GM18907 (cell line): ENCODE data around the gene BACH2.
"Not testable (repeated sequence)": the region's sequence is repeated elsewhere in the genome, so short reads cannot be mapped to it uniquely, and the experiment has no call there.

Experiments
- ATAC-seq: cut with Tn5 transposase; IDR thresholded peaks from one replicate; pipeline ENCODE4 v1.9.1; 2021; ENCODE audit warnings: mild to moderate bottlenecking, moderate library complexity; ENCODE audit not compliant: unreplicated experiment

The BACH2 gene

GRCh38 chr6:90162648-90163387 is 133.8 kb downstream of the BACH2 start:
- no peak for ATAC-seq

DNA sequence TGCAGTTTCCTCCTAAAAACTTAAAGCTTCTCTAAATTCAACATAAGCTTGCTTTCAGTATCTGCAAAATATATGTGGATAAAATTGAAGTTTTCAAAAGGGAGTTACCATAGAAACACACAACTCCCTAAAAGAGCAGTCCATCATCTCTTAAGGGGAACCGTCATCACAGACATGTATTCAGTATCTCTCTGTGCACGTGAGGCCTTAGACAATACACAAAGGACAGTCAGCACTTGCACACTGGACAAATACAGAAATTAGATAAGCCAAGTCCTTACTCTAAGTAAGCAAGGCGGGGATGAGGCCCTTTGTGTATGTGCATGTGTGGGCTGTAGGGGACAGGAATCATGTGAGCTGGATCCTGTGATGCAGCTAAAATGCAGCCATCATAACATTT is 136.6 kb downstream of the BACH2 start:
- ATAC-seq: no peak

DNA sequence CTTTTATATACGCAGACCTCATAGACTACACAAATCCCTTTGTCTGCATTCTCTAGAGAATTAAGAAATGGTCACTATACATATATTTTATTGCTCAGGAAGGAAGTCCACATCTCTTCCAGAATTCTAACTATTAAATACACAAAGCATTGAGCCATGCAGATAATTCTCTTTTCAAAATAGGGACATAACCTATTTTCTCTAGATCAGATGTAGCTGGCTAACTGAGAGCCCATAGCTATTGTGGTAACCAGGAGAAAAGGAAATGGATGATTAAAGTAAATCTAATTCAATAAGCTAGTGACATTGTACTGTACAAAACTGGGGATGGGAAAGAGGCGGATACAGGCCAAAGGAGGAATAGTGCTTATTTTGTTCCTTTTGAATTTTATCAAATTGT is 137.2 kb downstream of the BACH2 start:
- no peak for ATAC-seq

DNA sequence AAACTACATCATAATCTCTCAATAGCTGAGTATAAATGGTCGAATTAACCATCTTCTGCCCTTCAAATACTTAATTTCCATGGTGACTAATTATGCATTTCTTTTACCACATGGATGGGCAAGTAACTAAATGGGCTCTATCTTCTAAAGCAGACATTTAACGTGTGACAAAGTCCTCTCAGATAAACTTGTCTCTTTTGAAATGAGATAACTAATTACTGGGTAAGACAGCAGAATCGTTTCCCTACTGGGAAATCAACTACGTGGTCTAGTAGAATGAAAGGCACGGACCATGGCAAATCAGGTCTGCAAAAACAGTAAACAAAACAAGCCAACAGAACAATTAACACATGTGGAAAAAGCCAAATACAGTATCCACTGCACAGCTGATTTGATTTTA is 137.7 kb downstream of the BACH2 start:
- ATAC-seq: no peak

DNA sequence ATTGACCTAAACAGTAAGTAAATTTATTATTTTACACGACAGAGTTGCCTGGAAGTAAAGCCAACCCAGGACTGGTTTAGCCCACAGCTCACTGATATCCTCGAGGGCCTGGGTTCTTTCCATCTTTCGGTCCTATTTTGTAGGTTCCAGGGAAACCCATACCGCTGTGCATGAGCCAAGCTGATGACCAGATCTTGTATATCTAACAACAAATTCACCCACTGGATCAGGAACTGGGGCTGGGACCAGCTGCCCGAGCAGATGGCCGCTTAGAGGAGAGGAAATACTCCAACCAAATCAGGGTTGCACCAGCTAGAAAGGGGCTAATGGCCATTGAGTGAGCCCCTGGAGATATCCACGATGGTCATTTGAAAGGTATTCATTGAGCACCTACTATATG is 139.2 kb downstream of the BACH2 start:
- no peak for ATAC-seq

- no peak for ATAC-seq
Observed at GRCh38 chr6:90156861-90157260, 139.8 kb downstream of the BACH2 start.

DNA sequence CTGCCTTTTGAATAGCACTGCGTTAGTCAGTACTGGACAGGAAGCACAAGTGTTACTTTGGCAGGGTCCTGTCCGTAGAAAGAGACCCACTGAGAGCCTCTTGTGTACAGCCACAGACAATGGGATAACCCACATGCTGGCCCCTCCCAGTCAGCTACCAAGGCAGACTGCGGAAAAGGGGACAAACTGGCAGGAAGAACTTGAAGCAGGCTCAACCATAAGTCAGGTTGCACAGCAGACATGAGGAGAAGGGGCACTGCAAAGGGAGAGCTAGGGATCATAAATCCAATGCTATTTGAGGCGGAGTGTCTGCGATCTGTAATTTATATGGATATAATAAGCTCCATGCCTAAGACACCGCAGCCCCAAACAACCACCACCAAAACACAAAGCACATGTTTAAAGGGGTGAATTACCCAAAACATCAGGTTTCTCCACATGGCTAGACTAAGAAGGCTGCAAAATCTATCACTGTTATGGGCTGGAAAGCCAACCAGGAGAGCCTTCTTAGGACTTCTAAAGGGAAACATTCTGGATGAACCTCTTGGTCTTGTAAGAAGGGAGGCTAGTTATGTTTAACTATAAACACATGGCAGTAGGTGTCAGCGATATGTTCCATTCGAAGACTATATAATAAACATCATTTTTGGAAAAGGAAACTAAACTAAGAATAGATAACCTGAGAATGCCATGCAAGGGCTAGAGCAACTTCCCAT is 141.7 kb downstream of the BACH2 start:
- ATAC-seq: no peak

DNA sequence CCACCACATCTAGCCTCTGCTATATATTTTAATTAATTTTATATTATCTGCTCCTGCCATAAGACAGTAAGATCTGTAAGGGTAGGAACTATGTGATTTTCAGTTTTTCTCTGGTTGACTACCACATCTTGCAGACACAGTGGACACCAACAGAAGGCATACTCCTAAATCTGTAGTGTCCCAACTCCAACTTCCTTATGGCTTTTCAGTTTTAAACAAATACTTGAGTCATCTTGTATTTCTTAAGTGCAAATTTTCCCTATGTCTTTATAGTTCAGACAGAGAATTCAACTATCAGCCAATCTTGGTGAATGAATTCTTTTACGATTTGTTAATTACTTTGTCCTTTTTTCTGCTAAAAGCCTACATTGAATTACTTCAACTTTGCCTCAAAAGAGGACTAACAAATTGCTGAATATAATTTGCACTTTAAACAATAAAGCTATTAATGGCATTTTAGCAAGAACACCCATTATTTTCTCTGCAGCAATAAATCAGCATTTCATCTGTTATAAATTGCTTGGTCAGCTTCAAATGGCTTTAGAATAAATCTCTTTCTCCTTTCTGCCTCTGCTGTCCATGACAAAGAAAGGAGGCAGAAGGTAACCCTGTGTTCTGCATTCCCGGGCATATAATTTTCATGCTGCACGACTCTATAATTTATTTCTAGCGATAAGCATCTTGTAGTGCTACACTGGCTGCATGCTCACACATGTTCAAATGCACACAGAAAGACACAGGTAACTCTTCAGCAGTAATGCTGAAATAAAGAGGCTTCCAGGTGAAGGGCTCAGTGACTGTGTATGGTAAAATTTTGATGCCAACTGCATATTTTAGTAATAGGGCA is 144.8 kb downstream of the BACH2 start:
- no peak for ATAC-seq

DNA sequence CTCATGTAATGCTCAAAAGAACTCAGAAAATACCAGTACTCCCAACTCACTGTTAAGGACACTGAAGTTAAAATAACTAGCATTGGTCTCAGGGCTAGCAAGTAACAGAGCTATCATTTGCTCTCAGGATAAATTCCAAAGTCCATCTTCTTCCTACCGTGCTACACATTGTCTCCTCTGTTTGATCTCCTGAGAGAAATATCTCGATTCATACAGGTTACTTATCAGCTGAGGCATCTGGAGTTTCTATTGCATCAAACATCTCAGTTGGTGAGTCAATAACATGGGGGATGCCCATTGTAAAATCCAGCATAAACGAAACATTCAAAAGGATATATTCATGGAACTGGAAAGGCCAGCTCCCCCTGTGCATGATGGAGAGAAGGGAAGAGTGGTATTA is 147.4 kb downstream of the BACH2 start:
- no peak for ATAC-seq

GRCh38 chr6:90148867-90149266 is 147.8 kb downstream of the BACH2 start:
- ATAC-seq: no peak

GRCh38 chr6:90146921-90147649 is 149.6 kb downstream of the BACH2 start:
- ATAC-seq: no peak

DNA sequence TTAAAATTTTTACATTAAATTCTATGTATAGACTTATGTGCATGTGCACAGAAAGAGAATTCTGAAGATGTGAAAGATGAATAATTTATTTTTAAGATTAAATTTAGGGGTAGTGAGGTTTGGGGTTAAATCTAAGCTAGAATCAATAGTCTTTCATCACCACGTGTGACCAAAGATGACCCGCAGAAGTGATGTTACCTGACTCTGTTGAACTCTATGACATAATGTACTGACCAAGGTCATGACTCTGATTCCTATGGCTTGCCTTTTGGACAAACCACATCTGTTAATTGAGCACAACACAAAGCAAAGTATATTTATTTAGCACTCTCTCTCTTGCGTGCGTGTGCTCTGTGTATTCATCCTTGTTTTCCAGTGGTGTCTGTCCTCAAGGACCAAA is 150.6 kb downstream of the BACH2 start:
- ATAC-seq: no peak

GRCh38 chr6:90144928-90145555 is 151.6 kb downstream of the BACH2 start:
- no peak for ATAC-seq

- ATAC-seq: no peak
Observed at GRCh38 chr6:90144396-90144795, 152.2 kb downstream of the BACH2 start.

- ATAC-seq: no peak
Observed at GRCh38 chr6:90140683-90141082, 156.0 kb downstream of the BACH2 start.

GRCh38 chr6:90139272-90139817 is 157.3 kb downstream of the BACH2 start:
- ATAC-seq: no peak

DNA sequence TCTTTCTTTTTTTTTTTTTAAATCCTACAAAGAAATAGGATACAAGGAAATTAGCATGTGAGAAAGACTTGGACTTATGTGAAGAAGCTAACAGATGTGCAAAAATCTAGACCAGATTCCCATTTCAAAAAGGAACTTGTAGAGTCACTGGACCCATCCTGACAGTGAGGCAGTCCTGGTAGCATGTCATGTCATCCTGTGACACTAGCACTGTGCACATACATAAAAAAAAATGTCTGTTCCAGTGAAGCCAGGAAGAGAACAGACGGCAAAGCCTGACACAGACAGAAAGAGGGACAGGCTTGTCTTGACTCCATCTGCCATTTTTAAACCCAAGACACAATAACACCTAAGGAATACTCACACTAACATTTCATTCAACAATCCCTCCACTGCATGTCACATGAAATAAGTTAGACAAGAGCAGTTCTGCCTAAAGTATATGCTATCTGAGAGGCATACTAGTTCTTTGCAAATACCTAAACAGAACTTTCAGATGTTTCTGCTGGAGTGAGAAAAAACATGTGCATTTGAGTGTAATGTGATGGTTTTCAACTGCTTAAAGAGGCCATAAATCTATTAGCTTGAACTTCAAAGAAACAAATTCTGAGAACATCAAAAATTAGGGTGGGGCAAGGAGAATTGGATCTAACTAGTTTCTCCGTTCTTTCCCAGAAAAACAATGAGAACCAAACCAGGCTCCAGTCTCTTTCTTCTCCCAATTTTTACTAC is 159.6 kb downstream of the BACH2 start:
- ATAC-seq: no peak

- ATAC-seq: no peak
Observed at GRCh38 chr6:90136176-90136575, 160.5 kb downstream of the BACH2 start.

GRCh38 chr6:90135667-90136066 is 161.0 kb downstream of the BACH2 start:
- ATAC-seq: no peak

- ATAC-seq: not testable (repeated sequence)
Observed at GRCh38 chr6:90133664-90134063, 163.0 kb downstream of the BACH2 start.
